ENCODE measurements around the gene ASIC2.

The ASIC2 gene

GRCh38 chr17:33210285-33210684 is 82.8 kb downstream of the ASIC2 start:
- H3K36me3 ChIP-seq (ENCODE audit: control insufficient read depth, insufficient read depth, low read length): no peaks in the 10 kb centered on the region
- H3K4me3 ChIP-seq (ENCODE audit: low read length): no peak overlapping the region

GRCh38 chr17:33209671-33210070 is 83.4 kb downstream of the ASIC2 start:
- Histone ChIP-seq H3K9me3 (ENCODE audit: control insufficient read depth, low read length) (no peaks in the 10 kb centered on the region), H3K4me1 (ENCODE audit: control insufficient read depth, insufficient read depth, low read length) (no peaks in the 10 kb centered on the region), H3K9ac (ENCODE audit: low read length) (no peak overlapping the region), H3K4me3 (ENCODE audit: low read length) (no peak overlapping the region), H3K36me3 (ENCODE audit: control insufficient read depth, insufficient read depth, low read length) (no peaks in the 10 kb centered on the region), H3K27me3 (ENCODE audit: control insufficient read depth, insufficient read depth, low read length) (peaks cover 4% of the 10 kb centered on the region)

More at GRCh38 chr17:33210285-33210684, 82.8 kb downstream of the ASIC2 start:
- H3K9me3 ChIP-seq (ENCODE audit: control insufficient read depth, low read length): no peaks in the 10 kb centered on the region
- H3K9ac ChIP-seq (ENCODE audit: low read length): no peak overlapping the region
- no peaks in the 10 kb centered on the region for H3K4me1 ChIP-seq (ENCODE audit: control insufficient read depth, insufficient read depth, low read length)
- H3K27me3 ChIP-seq (ENCODE audit: control insufficient read depth, insufficient read depth, low read length): peaks cover 4% of the 10 kb centered on the region

- Histone ChIP-seq H3K27me3 (ENCODE audit: control insufficient read depth, insufficient read depth, low read length) (peaks cover 4% of the 10 kb centered on the region), H3K9me3 (ENCODE audit: control insufficient read depth, low read length) (no peaks in the 10 kb centered on the region), H3K4me3 (ENCODE audit: low read length) (no peak overlapping the region)
These were observed 85.9 kb downstream of the ASIC2 start for GRCh38 chr17:33207231-33207630.

GRCh38 chr17:33205552-33205951 is 87.5 kb downstream of the ASIC2 start:
- Histone ChIP-seq H3K9ac (ENCODE audit: low read length) (no peak overlapping the region), H3K36me3 (ENCODE audit: control insufficient read depth, insufficient read depth, low read length) (no peaks in the 10 kb centered on the region)

More at GRCh38 chr17:33207231-33207630, 85.9 kb downstream of the ASIC2 start:
- H3K9ac ChIP-seq (ENCODE audit: low read length): no peak overlapping the region
- no peaks in the 10 kb centered on the region for H3K36me3 ChIP-seq (ENCODE audit: control insufficient read depth, insufficient read depth, low read length)
- no peaks in the 10 kb centered on the region for H3K4me1 ChIP-seq (ENCODE audit: control insufficient read depth, insufficient read depth, low read length)

GRCh38 chr17:33204701-33205100 is 88.4 kb downstream of the ASIC2 start:
- peaks cover 4% of the 10 kb centered on the region for H3K27me3 ChIP-seq (ENCODE audit: control insufficient read depth, insufficient read depth, low read length)
- no peaks in the 10 kb centered on the region for H3K9me3 ChIP-seq (ENCODE audit: control insufficient read depth, low read length)
- no peaks in the 10 kb centered on the region for H3K36me3 ChIP-seq (ENCODE audit: control insufficient read depth, insufficient read depth, low read length)
- no peak overlapping the region for H3K9ac ChIP-seq (ENCODE audit: low read length)
- no peak overlapping the region for H3K4me3 ChIP-seq (ENCODE audit: low read length)
- H3K4me1 ChIP-seq (ENCODE audit: control insufficient read depth, insufficient read depth, low read length): no peaks in the 10 kb centered on the region

More at GRCh38 chr17:33205552-33205951, 87.5 kb downstream of the ASIC2 start:
- H3K4me3 ChIP-seq (ENCODE audit: low read length): no peak overlapping the region
- H3K27me3 ChIP-seq (ENCODE audit: control insufficient read depth, insufficient read depth, low read length): peaks cover 4% of the 10 kb centered on the region
- H3K9me3 ChIP-seq (ENCODE audit: control insufficient read depth, low read length): no peaks in the 10 kb centered on the region
- no peaks in the 10 kb centered on the region for H3K4me1 ChIP-seq (ENCODE audit: control insufficient read depth, insufficient read depth, low read length)

GRCh38 chr17:33204156-33204555 is 88.9 kb downstream of the ASIC2 start:
- peaks cover 4% of the 10 kb centered on the region for H3K27me3 ChIP-seq (ENCODE audit: control insufficient read depth, insufficient read depth, low read length)
- no peaks in the 10 kb centered on the region for H3K36me3 ChIP-seq (ENCODE audit: control insufficient read depth, insufficient read depth, low read length)
- H3K4me3 ChIP-seq (ENCODE audit: low read length): no peak overlapping the region
- no peak overlapping the region for H3K9ac ChIP-seq (ENCODE audit: low read length)
- H3K9me3 ChIP-seq (ENCODE audit: control insufficient read depth, low read length): no peaks in the 10 kb centered on the region
- H3K4me1 ChIP-seq (ENCODE audit: control insufficient read depth, insufficient read depth, low read length): no peaks in the 10 kb centered on the region

- Histone ChIP-seq H3K9me3 (ENCODE audit: control insufficient read depth, low read length) (no peaks in the 10 kb centered on the region), H3K9ac (ENCODE audit: low read length) (no peak overlapping the region), H3K36me3 (ENCODE audit: control insufficient read depth, insufficient read depth, low read length) (no peaks in the 10 kb centered on the region), H3K27me3 (ENCODE audit: control insufficient read depth, insufficient read depth, low read length) (peaks cover 2% of the 10 kb centered on the region), H3K4me3 (ENCODE audit: low read length) (no peak overlapping the region), H3K4me1 (ENCODE audit: control insufficient read depth, insufficient read depth, low read length) (no peaks in the 10 kb centered on the region)
These were observed 90.1 kb downstream of the ASIC2 start for GRCh38 chr17:33202796-33203495.

- H3K9ac ChIP-seq (ENCODE audit: low read length): no peak overlapping the region
- no peaks in the 10 kb centered on the region for H3K27me3 ChIP-seq (ENCODE audit: control insufficient read depth, insufficient read depth, low read length)
- no peaks in the 10 kb centered on the region for H3K9me3 ChIP-seq (ENCODE audit: control insufficient read depth, low read length)
- no peak overlapping the region for H3K4me3 ChIP-seq (ENCODE audit: low read length)
- no peaks in the 10 kb centered on the region for H3K4me1 ChIP-seq (ENCODE audit: control insufficient read depth, insufficient read depth, low read length)
- no peaks in the 10 kb centered on the region for H3K36me3 ChIP-seq (ENCODE audit: control insufficient read depth, insufficient read depth, low read length)
These were observed 91.1 kb downstream of the ASIC2 start for GRCh38 chr17:33202021-33202420.

GRCh38 chr17:33201283-33201682 is 91.8 kb downstream of the ASIC2 start:
- Histone ChIP-seq H3K4me1 (ENCODE audit: control insufficient read depth, insufficient read depth, low read length) (no peaks in the 10 kb centered on the region), H3K36me3 (ENCODE audit: control insufficient read depth, insufficient read depth, low read length) (no peaks in the 10 kb centered on the region), H3K9me3 (ENCODE audit: control insufficient read depth, low read length) (no peaks in the 10 kb centered on the region), H3K4me3 (ENCODE audit: low read length) (no peak overlapping the region), H3K27me3 (ENCODE audit: control insufficient read depth, insufficient read depth, low read length) (no peaks in the 10 kb centered on the region), H3K9ac (ENCODE audit: low read length) (no peak overlapping the region)

- no peak overlapping the region for H3K4me3 ChIP-seq (ENCODE audit: low read length)
- H3K9me3 ChIP-seq (ENCODE audit: control insufficient read depth, low read length): no peaks in the 10 kb centered on the region
- H3K9ac ChIP-seq (ENCODE audit: low read length): no peak overlapping the region
- H3K4me1 ChIP-seq (ENCODE audit: control insufficient read depth, insufficient read depth, low read length): no peaks in the 10 kb centered on the region
- H3K27me3 ChIP-seq (ENCODE audit: control insufficient read depth, insufficient read depth, low read length): no peaks in the 10 kb centered on the region
- H3K36me3 ChIP-seq (ENCODE audit: control insufficient read depth, insufficient read depth, low read length): no peaks in the 10 kb centered on the region
These were observed 92.5 kb downstream of the ASIC2 start for GRCh38 chr17:33200587-33200986.

GRCh38 chr17:33199571-33200510 is 93.3 kb downstream of the ASIC2 start:
- Histone ChIP-seq H3K9me3 (ENCODE audit: control insufficient read depth, low read length) (no peaks in the 10 kb centered on the region), H3K9ac (ENCODE audit: low read length) (no peak overlapping the region), H3K27me3 (ENCODE audit: control insufficient read depth, insufficient read depth, low read length) (no peaks in the 10 kb centered on the region), H3K4me3 (ENCODE audit: low read length) (no peak overlapping the region), H3K4me1 (ENCODE audit: control insufficient read depth, insufficient read depth, low read length) (no peaks in the 10 kb centered on the region), H3K36me3 (ENCODE audit: control insufficient read depth, insufficient read depth, low read length) (no peaks in the 10 kb centered on the region)

- no peaks in the 10 kb centered on the region for H3K36me3 ChIP-seq (ENCODE audit: control insufficient read depth, insufficient read depth, low read length)
- H3K9me3 ChIP-seq (ENCODE audit: control insufficient read depth, low read length): no peaks in the 10 kb centered on the region
- no peaks in the 10 kb centered on the region for H3K4me1 ChIP-seq (ENCODE audit: control insufficient read depth, insufficient read depth, low read length)
- H3K4me3 ChIP-seq (ENCODE audit: low read length): no peak overlapping the region
- H3K9ac ChIP-seq (ENCODE audit: low read length): no peak overlapping the region
- H3K27me3 ChIP-seq (ENCODE audit: control insufficient read depth, insufficient read depth, low read length): no peaks in the 10 kb centered on the region
These were observed 94.1 kb downstream of the ASIC2 start for GRCh38 chr17:33198954-33199353.
